NCI-H1092 treated with DMSO at 0.1 percent for 48 hours (cell line): ENCODE data around the gene VWF.
"Not testable (repeated sequence)": the region's sequence is repeated elsewhere in the genome, so short reads cannot be mapped to it uniquely, and the experiment has no call there.

Source experiments
- DNase-seq: peaks from one replicate; lab custom pipeline; 2025; lab: John Stamatoyannopoulos, UW

VWF gene

GRCh38 chr12:6104027-6104426, 20.4 kb downstream of the VWF start:
- no peak for DNase-seq

- not testable (repeated sequence) for DNase-seq
Measured at GRCh38 chr12:6102021-6102420, 22.4 kb downstream of the VWF start.

DNA sequence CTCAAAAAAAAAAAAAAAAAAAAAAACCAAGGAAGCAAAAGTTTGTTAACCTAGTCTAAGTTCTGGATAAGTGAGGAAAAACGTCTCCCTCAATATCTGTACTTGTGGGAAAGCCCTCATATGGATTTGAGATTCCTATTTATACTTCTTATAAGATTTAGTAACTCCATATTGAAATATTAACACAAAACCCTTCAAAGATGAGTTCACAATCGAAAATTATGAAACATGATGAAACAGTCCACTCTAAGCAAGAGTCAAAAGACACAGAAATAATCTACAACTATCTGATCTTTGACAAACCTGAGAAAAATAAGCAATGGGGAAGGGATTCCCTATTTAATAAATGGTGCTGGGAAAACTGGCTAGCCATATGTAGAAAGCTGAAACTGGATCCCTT, 25.2 kb downstream of the VWF start:
- no peak for DNase-seq

GRCh38 chr12:6097411-6097810, 27.1 kb downstream of the VWF start:
- DNase-seq: no peak

GRCh38 chr12:6096527-6096926, 27.9 kb downstream of the VWF start:
- no peak for DNase-seq

DNA sequence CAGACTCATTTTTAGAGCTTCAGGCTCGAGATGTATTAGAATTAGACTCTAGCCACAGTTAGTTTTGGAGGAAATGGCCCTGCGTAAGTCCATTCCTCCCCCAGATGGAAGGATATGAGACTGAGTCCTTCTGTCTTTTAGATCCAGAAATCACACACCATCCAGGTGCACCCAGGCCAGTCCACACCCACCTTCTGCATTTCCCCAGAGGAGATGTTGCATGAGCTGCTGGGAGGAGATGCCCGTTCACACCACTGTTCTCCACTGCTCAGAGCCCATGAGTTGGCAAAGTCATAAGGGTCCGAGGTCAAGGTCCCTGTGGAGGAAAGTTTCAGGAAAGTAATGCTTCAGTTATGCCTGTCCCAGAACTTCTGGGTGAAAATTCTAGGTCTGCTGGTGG, 29.2 kb downstream of the VWF start:
- DNase-seq: no peak

GRCh38 chr12:6093764-6094163, 30.7 kb downstream of the VWF start:
- no peak for DNase-seq

GRCh38 chr12:6092784-6093722, 31.4 kb downstream of the VWF start:
- no peak for DNase-seq

DNA sequence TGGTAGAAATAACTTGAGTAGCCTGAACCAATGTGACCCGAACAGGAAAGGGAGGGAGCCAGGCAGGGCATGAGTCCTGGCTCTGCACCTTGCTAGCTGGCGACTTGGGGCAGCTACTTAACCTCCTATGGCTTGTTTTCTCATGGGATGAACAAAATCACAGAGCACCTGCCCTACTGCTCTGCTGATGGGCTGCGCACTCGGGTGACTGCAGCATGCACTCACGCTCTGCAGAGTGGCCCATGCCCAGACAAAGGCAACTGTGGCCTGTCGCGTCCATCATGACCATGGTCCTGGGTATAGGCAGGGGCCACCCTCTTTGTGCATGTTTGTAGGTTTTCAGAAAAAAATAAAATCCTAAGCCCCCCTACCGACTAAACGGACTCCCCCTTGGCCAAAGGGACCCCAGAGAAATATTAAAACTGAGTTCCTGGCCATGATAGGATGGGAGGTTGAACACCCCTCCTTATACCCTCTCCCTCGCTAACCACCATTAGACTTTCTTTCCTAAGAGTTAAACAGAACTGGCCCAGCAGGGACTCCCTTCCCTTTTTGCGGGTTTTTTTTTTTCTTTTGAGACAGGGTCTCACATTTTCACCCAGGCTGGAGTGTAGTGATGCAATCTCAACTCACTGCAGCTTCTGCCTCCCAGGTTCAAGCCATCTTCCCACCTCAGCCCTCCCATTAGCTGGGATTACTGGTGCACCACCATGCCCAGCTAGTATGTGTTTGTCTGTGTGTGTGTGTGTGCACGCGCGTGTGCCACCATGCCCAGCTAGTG, 32.5 kb downstream of the VWF start:
- DNase-seq: no peak

GRCh38 chr12:6090803-6091202, 33.7 kb downstream of the VWF start:
- DNase-seq: no peak

GRCh38 chr12:6088921-6089747, 35.3 kb downstream of the VWF start:
- no peak for DNase-seq

- no peak for DNase-seq
Measured at GRCh38 chr12:6086316-6086715, 38.2 kb downstream of the VWF start.

DNA sequence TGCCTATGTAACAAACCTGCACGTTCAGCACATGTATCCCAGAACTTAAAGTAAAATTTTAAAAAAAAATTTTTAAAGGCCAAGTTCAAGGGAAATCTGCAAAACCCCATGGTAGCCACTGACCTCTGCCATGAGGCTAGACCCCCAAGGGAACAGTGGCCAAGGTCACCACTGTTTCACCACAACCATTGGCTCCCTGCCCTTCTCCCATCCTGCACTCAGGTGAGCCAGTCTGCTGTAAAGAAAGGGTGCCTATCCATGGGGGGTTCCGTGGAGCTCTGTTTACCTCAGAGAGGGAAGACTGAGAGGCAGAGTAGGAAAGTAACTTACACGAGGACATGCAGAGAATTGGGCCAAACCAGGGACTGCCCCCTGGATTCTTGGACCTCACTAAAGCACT, 38.6 kb downstream of the VWF start:
- no peak for DNase-seq

DNA sequence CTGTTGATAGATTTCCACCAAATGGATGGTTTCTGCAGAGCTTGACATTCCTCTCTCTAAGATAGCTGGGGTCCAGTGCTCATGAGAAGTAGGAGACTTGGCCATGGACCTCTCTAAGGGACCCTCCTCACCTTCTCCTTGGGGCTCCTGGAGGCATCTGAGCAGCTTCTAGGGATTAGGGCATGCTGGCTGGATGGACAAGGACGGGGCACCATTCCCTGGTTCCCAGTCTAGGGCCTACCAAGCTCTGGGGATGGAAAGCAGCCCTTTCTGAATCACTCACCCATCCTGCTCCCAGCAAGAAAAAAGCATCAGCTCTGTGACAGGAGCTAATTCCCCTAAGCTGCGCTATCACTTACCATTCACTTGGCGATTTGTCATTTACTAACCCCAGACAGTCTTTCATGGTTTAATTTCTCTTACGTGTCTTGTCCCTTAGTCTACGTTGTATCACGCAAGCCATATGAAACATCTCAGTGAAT, 39.5 kb downstream of the VWF start:
- DNase-seq: no peak

DNA sequence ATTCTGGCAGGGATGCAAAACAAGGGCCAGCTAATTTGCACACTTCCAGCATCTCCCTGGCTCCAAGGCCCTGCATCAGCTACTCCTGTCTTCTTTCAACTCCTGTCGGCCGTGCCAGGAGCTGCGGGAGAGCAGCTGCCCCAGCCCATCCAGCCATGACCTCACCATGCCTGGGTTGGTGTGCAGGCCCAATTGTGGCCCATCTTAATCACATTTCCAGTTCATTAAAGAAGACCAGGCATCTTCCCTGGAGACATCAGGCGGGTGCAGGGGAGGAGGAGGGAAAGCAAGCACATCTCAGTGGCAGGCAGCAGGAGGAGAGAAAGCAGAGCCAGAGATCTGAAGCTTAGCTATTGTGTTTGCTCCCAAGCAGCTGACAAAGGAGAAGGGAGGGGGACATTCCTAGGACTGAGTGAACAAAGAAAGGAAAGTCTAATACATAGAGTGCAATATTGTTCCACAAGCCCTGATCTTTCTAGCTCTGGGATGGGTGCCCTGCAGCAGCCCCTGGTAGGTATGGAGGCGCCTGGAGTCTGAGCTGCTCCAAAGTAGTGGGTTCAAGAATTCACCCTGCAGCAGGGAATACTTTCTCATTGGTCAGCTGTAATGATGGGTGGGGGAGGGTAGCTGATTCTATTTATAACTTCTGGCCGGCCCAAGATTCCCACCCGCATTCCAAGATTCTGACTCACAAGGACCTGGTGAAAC, 40.1 kb downstream of the VWF start:
- DNase-seq: no peak

DNA sequence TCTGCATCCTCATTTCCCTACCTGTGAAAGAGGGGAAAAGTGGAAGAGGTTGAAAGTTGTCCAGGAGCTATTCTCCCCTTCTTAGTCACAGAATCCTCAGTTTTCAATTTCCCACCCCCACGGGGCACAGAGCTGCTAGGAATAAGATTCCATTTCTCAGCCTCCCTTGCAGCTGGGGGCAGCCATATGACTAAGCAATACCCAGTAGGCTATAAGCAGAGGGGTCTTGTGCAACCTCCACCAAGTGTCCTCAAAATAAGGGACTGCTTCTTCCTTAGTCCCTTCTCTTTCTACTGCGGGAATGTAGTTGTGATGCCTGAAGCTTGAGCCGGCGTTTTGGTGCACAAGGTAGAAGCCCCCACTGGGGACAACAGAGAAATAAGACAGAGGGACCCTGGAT, 40.9 kb downstream of the VWF start:
- DNase-seq: no peak

DNA sequence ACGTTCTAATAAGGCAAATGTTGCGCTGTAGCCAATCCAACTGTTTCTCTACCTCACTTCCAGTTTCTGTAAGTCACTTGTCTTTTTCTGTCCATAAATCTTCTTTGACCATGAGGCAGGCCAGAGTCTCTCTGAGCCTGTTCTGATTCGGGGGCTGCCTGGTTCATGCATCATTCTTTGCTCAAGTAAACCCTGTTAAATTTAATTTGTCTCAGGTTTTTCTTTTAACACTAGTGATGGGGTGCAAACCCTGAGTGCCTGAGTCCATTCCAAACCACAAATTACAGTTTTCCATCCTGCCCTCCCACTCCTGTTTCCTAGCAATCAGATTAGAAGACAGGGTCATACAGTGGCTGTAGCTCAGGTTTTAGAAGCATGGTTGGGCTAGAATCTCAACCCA, 41.9 kb downstream of the VWF start:
- no peak for DNase-seq

DNA sequence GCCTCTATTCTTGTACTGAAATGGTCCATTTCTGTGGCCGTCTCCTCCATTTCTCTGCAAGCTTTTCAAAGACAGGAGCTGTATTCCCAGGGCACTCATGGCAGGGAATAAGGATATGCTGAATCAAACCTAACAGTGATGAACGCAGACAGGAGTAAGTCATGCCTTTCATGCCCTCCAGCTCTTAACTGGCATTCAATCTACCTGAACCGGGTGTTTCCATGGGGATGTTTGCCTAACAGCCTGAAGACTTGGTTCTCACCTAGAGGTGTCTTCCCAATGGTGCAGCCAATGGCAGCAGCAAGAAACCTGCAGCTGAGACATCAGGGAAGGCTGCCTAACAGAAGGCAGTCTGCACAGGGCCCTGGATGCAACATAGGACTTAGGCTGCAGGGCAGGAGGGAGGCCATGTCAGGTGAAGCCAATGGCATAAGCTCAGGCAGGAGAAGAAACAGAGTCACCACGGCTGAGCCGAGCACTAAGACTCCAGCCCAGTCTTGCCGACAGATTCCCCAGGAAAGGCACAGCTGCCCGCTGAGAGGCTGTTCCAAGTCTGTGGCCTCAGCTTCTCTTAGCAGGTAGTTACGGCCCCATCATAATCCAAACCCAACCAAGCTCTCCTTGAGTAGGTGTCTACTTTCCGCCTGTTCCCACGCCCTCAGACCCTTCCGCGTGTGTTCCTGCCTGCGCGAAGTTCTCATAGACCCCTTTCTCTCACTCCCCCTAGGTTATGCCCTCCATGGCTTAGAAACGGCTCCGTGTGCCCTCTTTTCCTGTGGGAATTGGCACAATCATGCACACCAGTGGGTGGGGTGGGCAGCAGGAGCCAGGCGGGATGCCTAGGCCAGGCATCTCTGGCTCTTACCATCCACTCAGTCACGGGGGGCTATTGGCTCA, 44.1 kb downstream of the VWF start:
- no peak for DNase-seq

DNA sequence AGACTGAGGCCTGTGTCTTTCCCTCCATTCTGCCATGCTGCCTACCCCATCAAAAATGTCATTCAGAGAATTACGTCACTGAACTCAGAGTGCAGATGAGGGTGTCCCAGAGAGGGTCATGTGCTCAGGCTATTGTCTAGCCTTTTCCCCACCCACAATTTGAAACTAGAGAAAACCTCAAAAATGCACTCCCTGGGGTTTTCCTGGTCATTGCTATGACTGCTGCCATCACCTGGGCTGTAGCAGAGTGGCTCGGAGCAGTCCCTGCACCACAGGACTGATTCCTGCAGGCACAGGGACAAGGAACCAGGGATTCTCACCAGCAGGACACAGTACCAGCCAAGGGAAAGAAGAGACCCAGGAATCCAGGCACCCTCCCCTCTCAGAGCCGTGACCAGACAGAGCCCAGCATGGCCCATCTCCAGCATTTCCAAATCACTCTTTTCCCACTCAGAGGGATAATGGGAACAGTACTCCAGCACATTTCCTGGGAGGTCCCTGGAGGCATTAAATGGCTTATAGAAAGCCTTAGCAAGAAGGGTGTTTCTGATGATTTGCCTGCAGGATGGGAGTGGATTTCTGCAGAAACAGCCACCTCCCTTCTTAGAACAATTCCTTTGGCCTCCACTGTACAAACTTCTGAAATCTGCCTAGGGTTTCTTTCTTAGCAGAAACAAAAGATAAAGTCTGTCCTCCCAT, 45.9 kb downstream of the VWF start:
- DNase-seq: no peak

DNA sequence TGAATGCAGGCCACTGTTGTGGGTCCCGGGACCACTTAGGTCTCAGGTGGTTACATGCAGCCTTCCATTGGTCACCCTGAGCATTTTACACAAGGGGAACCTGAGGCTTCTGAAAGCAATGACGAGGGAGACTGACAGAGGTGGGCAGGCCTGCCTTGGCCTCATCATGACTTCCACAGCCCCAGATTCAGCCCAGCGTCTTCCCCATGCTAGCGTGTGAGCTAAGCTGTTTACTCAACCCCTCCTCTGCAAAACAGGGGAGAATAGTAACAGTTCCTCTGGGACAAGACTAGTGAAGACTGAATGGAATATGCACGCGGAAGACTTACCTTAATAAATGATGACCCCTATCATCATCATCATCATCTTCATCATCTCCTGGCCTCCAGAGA, 46.8 kb downstream of the VWF start:
- DNase-seq: no peak
